ENCODE measurements around the gene BMS1. TPM values are rescaled to one million over a fixed set of nuclear protein-coding genes. Genes with fewer than 3 reads are reported as not detected.

BMS1 gene
- polyA plus RNA-seq, 1 of the 3 experiments (the other 2 are of a cell fraction) = 4.9 TPM

DNA sequence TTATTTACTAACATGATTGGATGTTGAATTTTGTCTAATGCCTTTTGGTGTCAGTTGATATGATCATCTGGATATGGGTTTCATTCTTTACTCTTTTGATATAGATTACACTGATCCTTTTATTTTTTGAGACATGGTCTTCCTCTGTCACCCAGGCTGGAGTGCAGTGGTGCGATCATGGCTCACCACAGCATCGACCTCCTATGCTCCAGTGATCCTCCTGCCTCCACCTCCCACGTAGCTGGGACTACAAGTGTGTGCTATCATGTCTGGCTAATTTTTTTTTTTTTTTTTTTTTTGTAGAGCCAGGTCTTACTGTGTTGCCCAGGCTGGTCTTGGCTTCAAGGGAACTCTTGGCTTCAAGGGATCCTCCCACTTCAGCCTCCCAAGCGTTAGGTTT is 27.1 kb downstream of the BMS1 start:
- Histone ChIP-seq H2AFZ (ENCODE audit: low read depth) (no peak overlapping the region), H3K36me3 (replicated peaks in 1 of 2; ENCODE audit: control insufficient read depth in 1 of 2, insufficient read depth in 2 of 2, low read length in 1 of 2) (peaks cover 36 to 71% of the 10 kb centered on the region in 2 experiments), H3K4me3 (ENCODE audit: low read depth in 2 of 2, low read length in 1 of 2) (no peak overlapping the region), H3K79me2 (ENCODE audit: insufficient read depth) (peaks cover 49% of the 10 kb centered on the region), H3K9ac (no peak overlapping the region), H3K27ac (ENCODE audit: low read depth in 2 of 2, low read length in 1 of 2) (no peak overlapping the region), H4K20me1 (ENCODE audit: insufficient read depth) (no peaks in the 10 kb centered on the region), H3K27me3 (ENCODE audit: insufficient read depth) (no peaks in the 10 kb centered on the region), H3K9me2 (no peaks in the 10 kb centered on the region), H3F3A (replicated peaks; ENCODE audit: insufficient read depth) (peaks cover 3% of the 10 kb centered on the region), H3K4me1 (ENCODE audit: control insufficient read depth in 1 of 2, insufficient read depth in 2 of 2, low read depth in 1 of 2, low read length in 1 of 2) (no peaks in the 10 kb centered on the region), H3K4me2 (no peak overlapping the region), H3K9me3 (no peaks in the 10 kb centered on the region)
- TF ChIP-seq CHD2 (IDR thresholded peaks at IDR 0.05; ENCODE audit: low read length, partially characterized antibody) (no peak), GABPA (IDR thresholded peaks at IDR 0.05; ENCODE audit: low read depth) (no peak), RFX5 (IDR thresholded peaks at IDR 0.05; ENCODE audit: low read length) (no peak), RXRA (IDR thresholded peaks at IDR 0.05; ENCODE audit: borderline replicate concordance, low read depth) (no peak), POLR2AphosphoS5 (IDR thresholded peaks at IDR 0.05; ENCODE audit: low read depth, low read length) (no peak), NRF1 (IDR thresholded peaks at IDR 0.05; ENCODE audit: low read depth, low read length) (no peak), TAF1 (IDR thresholded peaks at IDR 0.05; ENCODE audit: borderline replicate concordance, low read depth, low read length) (no peak), MEF2A (IDR thresholded peaks at IDR 0.05; ENCODE audit: borderline replicate concordance, low read depth) (no peak), FOSL2 (IDR thresholded peaks at IDR 0.05; ENCODE audit: borderline replicate concordance, low read depth) (no peak)
- TF ChIP-seq, protein P1, sequence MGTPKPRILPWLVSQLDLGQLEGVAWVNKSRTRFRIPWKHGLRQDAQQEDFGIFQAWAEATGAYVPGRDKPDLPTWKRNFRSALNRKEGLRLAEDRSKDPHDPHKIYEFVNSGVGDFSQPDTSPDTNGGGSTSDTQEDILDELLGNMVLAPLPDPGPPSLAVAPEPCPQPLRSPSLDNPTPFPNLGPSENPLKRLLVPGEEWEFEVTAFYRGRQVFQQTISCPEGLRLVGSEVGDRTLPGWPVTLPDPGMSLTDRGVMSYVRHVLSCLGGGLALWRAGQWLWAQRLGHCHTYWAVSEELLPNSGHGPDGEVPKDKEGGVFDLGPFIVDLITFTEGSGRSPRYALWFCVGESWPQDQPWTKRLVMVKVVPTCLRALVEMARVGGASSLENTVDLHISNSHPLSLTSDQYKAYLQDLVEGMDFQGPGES (IDR thresholded peaks at IDR 0.05; ENCODE audit: low read depth, low read length) = no peak
- 96% methylated on average over 4 of the region's 4 CpGs for WGBS (ENCODE audit: low lambda C conversion rate)
- ChIA-PET POLR2A (no interaction called here), CTCF (interaction anchor here (0.5 kb wide), 1 partner anchor 16 kb away, joined by 3 read pairs; no protein-coding TSS in a partner anchor)
- no peak for DNase-seq

DNA sequence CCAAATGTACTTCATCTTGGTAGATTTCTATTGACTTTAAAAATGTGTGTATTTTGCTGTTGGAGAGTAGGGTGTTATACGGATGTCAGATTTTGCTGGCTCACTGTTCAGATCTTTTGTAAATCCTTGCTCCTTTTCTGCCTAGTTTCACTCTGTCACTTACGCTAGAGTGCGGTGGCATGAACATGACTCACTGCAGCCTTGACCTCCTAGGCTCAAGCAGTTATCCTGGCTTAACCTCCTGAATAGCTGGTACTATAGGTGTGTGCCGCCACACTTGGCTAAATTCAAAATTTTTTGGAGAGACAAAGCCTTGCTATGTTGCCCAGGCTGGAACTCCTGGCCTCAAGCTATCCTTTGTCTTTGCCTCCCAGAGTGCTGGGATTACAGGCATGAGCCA is 29.4 kb downstream of the BMS1 start:
- Histone ChIP-seq H3K9me2 (no peaks in the 10 kb centered on the region), H2AFZ (ENCODE audit: low read depth) (no peak overlapping the region), H3K4me3 (ENCODE audit: low read depth in 2 of 2, low read length in 1 of 2) (no peak overlapping the region), H3K9ac (no peak overlapping the region), H3K27ac (ENCODE audit: low read depth in 2 of 2, low read length in 1 of 2) (no peak overlapping the region), H3F3A (replicated peaks; ENCODE audit: insufficient read depth) (peaks cover 3% of the 10 kb centered on the region), H4K20me1 (ENCODE audit: insufficient read depth) (no peaks in the 10 kb centered on the region), H3K36me3 (replicated peaks in 1 of 2; ENCODE audit: control insufficient read depth in 1 of 2, insufficient read depth in 2 of 2, low read length in 1 of 2) (peaks cover 30 to 61% of the 10 kb centered on the region in 2 experiments), H3K79me2 (ENCODE audit: insufficient read depth) (peaks cover 52% of the 10 kb centered on the region), H3K4me1 (ENCODE audit: control insufficient read depth in 1 of 2, insufficient read depth in 2 of 2, low read depth in 1 of 2, low read length in 1 of 2) (no peaks in the 10 kb centered on the region), H3K4me2 (no peak overlapping the region), H3K27me3 (ENCODE audit: insufficient read depth) (no peaks in the 10 kb centered on the region), H3K9me3 (no peaks in the 10 kb centered on the region)
- 99% methylated on average over 4 of the region's 4 CpGs for WGBS (ENCODE audit: low lambda C conversion rate)
- ChIA-PET POLR2A (no interaction called here), CTCF (interaction anchor here (0.7 to 2.0 kb wide), 2 partner anchors 59 to 293 kb away, joined by 3 to 5 read pairs; no protein-coding TSS in a partner anchor)
- no peak for DNase-seq
- TF ChIP-seq SMC3 (IDR thresholded peaks at IDR 0.05; ENCODE audit: low read depth, low read length) = no peak
- TF ChIP-seq FOSL2 (IDR thresholded peaks at IDR 0.05; ENCODE audit: borderline replicate concordance, low read depth) = no peak
- TF ChIP-seq, protein P1 (IDR thresholded peaks at IDR 0.05; ENCODE audit: low read depth, low read length) = no peak
- TF ChIP-seq, protein P2, sequence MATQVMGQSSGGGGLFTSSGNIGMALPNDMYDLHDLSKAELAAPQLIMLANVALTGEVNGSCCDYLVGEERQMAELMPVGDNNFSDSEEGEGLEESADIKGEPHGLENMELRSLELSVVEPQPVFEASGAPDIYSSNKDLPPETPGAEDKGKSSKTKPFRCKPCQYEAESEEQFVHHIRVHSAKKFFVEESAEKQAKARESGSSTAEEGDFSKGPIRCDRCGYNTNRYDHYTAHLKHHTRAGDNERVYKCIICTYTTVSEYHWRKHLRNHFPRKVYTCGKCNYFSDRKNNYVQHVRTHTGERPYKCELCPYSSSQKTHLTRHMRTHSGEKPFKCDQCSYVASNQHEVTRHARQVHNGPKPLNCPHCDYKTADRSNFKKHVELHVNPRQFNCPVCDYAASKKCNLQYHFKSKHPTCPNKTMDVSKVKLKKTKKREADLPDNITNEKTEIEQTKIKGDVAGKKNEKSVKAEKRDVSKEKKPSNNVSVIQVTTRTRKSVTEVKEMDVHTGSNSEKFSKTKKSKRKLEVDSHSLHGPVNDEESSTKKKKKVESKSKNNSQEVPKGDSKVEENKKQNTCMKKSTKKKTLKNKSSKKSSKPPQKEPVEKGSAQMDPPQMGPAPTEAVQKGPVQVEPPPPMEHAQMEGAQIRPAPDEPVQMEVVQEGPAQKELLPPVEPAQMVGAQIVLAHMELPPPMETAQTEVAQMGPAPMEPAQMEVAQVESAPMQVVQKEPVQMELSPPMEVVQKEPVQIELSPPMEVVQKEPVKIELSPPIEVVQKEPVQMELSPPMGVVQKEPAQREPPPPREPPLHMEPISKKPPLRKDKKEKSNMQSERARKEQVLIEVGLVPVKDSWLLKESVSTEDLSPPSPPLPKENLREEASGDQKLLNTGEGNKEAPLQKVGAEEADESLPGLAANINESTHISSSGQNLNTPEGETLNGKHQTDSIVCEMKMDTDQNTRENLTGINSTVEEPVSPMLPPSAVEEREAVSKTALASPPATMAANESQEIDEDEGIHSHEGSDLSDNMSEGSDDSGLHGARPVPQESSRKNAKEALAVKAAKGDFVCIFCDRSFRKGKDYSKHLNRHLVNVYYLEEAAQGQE (IDR thresholded peaks at IDR 0.05; ENCODE audit: low read depth, low read length) = no peak
- TF ChIP-seq, protein P3, sequence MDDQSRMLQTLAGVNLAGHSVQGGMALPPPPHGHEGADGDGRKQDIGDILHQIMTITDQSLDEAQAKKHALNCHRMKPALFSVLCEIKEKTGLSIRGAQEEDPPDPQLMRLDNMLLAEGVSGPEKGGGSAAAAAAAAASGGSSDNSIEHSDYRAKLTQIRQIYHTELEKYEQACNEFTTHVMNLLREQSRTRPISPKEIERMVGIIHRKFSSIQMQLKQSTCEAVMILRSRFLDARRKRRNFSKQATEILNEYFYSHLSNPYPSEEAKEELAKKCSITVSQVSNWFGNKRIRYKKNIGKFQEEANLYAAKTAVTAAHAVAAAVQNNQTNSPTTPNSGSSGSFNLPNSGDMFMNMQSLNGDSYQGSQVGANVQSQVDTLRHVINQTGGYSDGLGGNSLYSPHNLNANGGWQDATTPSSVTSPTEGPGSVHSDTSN (IDR thresholded peaks at IDR 0.05) = no peak
- TF ChIP-seq, protein P4, sequence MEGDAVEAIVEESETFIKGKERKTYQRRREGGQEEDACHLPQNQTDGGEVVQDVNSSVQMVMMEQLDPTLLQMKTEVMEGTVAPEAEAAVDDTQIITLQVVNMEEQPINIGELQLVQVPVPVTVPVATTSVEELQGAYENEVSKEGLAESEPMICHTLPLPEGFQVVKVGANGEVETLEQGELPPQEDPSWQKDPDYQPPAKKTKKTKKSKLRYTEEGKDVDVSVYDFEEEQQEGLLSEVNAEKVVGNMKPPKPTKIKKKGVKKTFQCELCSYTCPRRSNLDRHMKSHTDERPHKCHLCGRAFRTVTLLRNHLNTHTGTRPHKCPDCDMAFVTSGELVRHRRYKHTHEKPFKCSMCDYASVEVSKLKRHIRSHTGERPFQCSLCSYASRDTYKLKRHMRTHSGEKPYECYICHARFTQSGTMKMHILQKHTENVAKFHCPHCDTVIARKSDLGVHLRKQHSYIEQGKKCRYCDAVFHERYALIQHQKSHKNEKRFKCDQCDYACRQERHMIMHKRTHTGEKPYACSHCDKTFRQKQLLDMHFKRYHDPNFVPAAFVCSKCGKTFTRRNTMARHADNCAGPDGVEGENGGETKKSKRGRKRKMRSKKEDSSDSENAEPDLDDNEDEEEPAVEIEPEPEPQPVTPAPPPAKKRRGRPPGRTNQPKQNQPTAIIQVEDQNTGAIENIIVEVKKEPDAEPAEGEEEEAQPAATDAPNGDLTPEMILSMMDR (IDR thresholded peaks at IDR 0.05) = no peak
- TF ChIP-seq, protein P5, sequence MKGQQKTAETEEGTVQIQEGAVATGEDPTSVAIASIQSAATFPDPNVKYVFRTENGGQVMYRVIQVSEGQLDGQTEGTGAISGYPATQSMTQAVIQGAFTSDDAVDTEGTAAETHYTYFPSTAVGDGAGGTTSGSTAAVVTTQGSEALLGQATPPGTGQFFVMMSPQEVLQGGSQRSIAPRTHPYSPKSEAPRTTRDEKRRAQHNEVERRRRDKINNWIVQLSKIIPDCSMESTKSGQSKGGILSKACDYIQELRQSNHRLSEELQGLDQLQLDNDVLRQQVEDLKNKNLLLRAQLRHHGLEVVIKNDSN (IDR thresholded peaks at IDR 0.05; ENCODE audit: borderline replicate concordance, low read depth) = no peak
- no peak for TF ChIP-seq ELF1 (IDR thresholded peaks at IDR 0.05)
- no peak for TF ChIP-seq POLR2AphosphoS5 (IDR thresholded peaks at IDR 0.05; ENCODE audit: low read depth, low read length)
- no peak for TF ChIP-seq NFIC (IDR thresholded peaks at IDR 0.05; ENCODE audit: borderline replicate concordance)
